ENCODE data around the gene TIAM1.

TIAM1 gene

DNA sequence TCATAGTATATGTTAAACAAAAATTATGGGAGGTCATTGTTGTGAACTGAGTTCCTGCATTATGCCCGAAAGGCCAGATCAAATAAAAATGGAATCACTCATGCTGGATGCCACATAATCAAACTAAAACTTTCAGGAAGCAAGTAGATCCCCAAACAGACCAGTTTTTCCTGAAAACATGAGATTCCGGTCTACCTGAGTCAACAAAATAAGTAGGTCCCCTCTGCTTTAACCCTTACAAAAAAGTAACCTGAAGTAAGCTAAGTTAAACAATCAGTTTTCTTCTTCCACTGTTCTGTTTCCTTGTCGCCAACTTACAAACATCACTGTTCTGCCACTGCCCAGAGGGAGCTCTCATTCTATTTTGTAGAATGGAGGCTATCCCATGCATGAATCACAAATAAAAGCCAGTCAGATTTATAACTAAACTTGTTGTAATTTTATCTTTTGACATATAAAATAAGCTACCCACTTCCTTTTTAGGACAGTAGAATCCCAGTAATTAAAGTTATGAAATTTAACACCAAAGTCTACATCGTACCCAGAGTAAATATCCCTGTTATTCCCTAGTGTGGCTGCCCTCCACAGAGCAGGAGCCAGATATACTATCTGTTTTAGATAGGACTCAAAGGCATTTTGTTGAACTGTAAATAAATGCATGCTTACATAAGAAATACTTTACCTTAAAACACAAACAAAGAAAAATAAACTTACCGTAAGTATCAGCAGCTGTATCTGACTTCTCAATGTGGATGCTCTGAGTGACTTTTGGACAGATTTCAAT is 149.4 kb downstream of the TIAM1 start:
- H3K4me3 ChIP-seq (replicated peaks; ENCODE audit: low read depth, low read length) = no peak overlapping the region
- TF ChIP-seq CTCF (IDR thresholded peaks at IDR 0.05; ENCODE audit: low read length, missing control alignments) = no peak
- no peak for DNase-seq (ENCODE audit: low read depth)

DNA sequence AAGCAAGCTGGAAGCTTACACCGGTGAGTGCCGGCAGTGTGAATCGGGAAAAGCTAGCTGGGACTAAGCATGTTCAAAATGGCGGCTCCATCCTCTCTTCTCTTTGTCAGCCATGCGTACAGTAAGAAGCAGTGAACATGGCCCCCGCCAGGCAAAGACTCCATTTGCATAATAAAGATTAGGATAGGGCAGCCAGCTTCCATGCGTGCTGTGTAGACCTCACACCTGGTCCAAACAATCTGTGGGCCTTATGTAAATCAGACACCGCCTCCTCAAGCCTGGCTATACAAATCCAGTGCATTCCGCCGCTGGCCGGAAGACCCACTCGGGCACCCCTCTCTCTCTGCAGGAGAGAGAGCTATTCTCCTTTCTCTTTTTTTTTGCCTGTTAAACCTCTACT is 150.3 kb downstream of the TIAM1 start:
- TF ChIP-seq CTCF (IDR thresholded peaks at IDR 0.05; ENCODE audit: low read length, missing control alignments) = no peak
- no peak for DNase-seq (ENCODE audit: low read depth)
- H3K4me3 ChIP-seq (replicated peaks; ENCODE audit: low read depth, low read length) = no peak overlapping the region

GRCh38 chr21:31191553-31191952 is 152.5 kb downstream of the TIAM1 start:
- no peak for DNase-seq (ENCODE audit: low read depth)
- TF ChIP-seq CTCF (IDR thresholded peaks at IDR 0.05; ENCODE audit: low read length, missing control alignments) = no peak

DNA sequence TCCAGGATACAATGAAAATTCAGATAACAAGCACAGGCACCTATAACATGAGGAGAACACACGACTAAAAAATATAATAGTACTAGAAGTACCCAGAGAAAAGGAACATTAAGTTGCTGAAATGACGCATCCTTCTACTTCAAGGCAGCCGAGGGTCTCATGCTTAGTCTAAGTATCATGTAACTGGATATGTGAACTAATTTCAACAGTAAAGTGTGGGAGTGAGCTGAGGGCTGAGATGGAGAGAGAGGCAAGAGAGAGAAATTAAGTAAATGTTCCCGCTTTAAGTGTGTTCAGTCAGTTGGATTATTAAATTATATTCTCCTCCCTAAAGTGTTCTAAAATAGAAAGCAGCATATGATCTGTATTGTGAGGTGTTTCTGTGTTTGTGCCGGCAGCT is 153.5 kb downstream of the TIAM1 start:
- DNase-seq (ENCODE audit: low read depth) = no peak
- TF ChIP-seq CTCF (IDR thresholded peaks at IDR 0.05; ENCODE audit: low read length, missing control alignments) = no peak
- no peak overlapping the region for H3K4me3 ChIP-seq (replicated peaks; ENCODE audit: low read depth, low read length)

More at GRCh38 chr21:31191553-31191952, 152.5 kb downstream of the TIAM1 start:
- no peak overlapping the region for H3K4me3 ChIP-seq (replicated peaks; ENCODE audit: low read depth, low read length)

GRCh38 chr21:31187499-31187898 is 156.6 kb downstream of the TIAM1 start:
- H3K4me3 ChIP-seq (replicated peaks; ENCODE audit: low read depth, low read length) = no peak overlapping the region
- DNase-seq (ENCODE audit: low read depth) = no peak
- no peak for TF ChIP-seq CTCF (IDR thresholded peaks at IDR 0.05; ENCODE audit: low read length, missing control alignments)

DNA sequence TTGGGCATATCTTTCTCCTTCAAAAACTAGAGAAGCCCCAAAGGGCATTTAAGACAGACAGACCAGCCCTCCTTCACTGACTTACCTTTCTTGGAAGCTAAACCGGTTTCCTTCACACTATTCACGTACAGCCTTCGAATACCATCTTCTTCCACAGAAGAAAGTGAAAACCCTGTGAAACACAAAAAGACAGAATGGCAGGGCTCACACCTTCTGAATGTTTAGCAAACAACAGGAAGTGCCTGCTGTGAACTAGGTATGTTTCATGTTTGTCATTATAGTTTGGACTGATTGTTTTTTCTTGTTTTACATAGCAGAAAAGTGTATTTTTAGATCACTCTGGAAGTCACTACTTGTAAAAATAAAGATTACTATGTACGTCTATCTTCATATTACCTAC is 157.1 kb downstream of the TIAM1 start:
- H3K4me3 ChIP-seq (replicated peaks; ENCODE audit: low read depth, low read length) = no peak overlapping the region
- no peak for DNase-seq (ENCODE audit: low read depth)
- TF ChIP-seq CTCF (IDR thresholded peaks at IDR 0.05; ENCODE audit: low read length, missing control alignments) = no peak

GRCh38 chr21:31185663-31186062 is 158.4 kb downstream of the TIAM1 start:
- no peak for DNase-seq (ENCODE audit: low read depth)
- TF ChIP-seq CTCF (IDR thresholded peaks at IDR 0.05; ENCODE audit: low read length, missing control alignments) = no peak
- no peak overlapping the region for H3K4me3 ChIP-seq (replicated peaks; ENCODE audit: low read depth, low read length)

All from fibroblast of pulmonary artery (primary cell).